CMK (cell line): ENCODE results near the gene UBE2QL1.
"Not testable (repeated sequence)": the region's sequence is repeated elsewhere in the genome, so short reads cannot be mapped to it uniquely, and the experiment has no call there.

Experiments
- DNase-seq: peaks from one replicate; pipeline ENCODE4 v3.0.0-alpha.2; 2010; ENCODE audit warnings: low read depth

UBE2QL1 gene

GRCh38 chr5:6497262-6497661, 48.6 kb downstream of the UBE2QL1 start:
- DNase-seq, result no peak

GRCh38 chr5:6498968-6499367, 50.3 kb downstream of the UBE2QL1 start:
- DNase-seq, result no peak

- DNase-seq, result no peak
Observed at GRCh38 chr5:6501701-6502100, 53.0 kb downstream of the UBE2QL1 start.

GRCh38 chr5:6502421-6502820, 53.8 kb downstream of the UBE2QL1 start:
- DNase-seq, result no peak

- no peak for DNase-seq
Observed at GRCh38 chr5:6503342-6503741, 54.7 kb downstream of the UBE2QL1 start.

GRCh38 chr5:6504677-6505415, 56.2 kb downstream of the UBE2QL1 start:
- no peak for DNase-seq

GRCh38 chr5:6505416-6505755, 56.7 kb downstream of the UBE2QL1 start:
- DNase-seq, result no peak

- no peak for DNase-seq
Observed at GRCh38 chr5:6505783-6506557, 57.3 kb downstream of the UBE2QL1 start.

GRCh38 chr5:6506611-6507010, 58.0 kb downstream of the UBE2QL1 start:
- DNase-seq, result no peak

GRCh38 chr5:6508931-6509330, 60.3 kb downstream of the UBE2QL1 start:
- DNase-seq, result no peak

GRCh38 chr5:6510132-6510531, 61.5 kb downstream of the UBE2QL1 start:
- no peak for DNase-seq

GRCh38 chr5:6510973-6511372, 62.3 kb downstream of the UBE2QL1 start:
- DNase-seq, result no peak

GRCh38 chr5:6515812-6516211, 67.2 kb downstream of the UBE2QL1 start:
- not testable (repeated sequence) for DNase-seq

GRCh38 chr5:6516823-6517222, 68.2 kb downstream of the UBE2QL1 start:
- DNase-seq, result no peak

GRCh38 chr5:6517510-6517909, 68.9 kb downstream of the UBE2QL1 start:
- no peak for DNase-seq

- no peak for DNase-seq
Observed at GRCh38 chr5:6518298-6519057, 69.8 kb downstream of the UBE2QL1 start.

GRCh38 chr5:6520201-6520600, 71.5 kb downstream of the UBE2QL1 start:
- DNase-seq, result no peak

- DNase-seq, result no peak
Observed at GRCh38 chr5:6522331-6522730, 73.7 kb downstream of the UBE2QL1 start.

- DNase-seq, result no peak
Observed at GRCh38 chr5:6522923-6523322, 74.3 kb downstream of the UBE2QL1 start.

- no peak for DNase-seq
Observed at GRCh38 chr5:6525422-6525821, 76.8 kb downstream of the UBE2QL1 start.

GRCh38 chr5:6525910-6526309, 77.3 kb downstream of the UBE2QL1 start:
- no peak for DNase-seq

- no peak for DNase-seq
Observed at GRCh38 chr5:6527749-6528455, 79.2 kb downstream of the UBE2QL1 start.
